HG03159 (cell line): ENCODE results near the gene PBOV1.
"Not testable (repeated sequence)": the region's sequence is repeated elsewhere in the genome, so short reads cannot be mapped to it uniquely, and the experiment has no call there.

ENCODE experiments used
- ATAC-seq: cut with Tn5 transposase; IDR thresholded peaks from one replicate; pipeline ENCODE4 v1.9.1; 2021; ENCODE audit warnings: mild to moderate bottlenecking, moderate library complexity; ENCODE audit not compliant: unreplicated experiment

The PBOV1 gene

GRCh38 chr6:138239774-138240173, 21.5 kb upstream of the PBOV1 start:
- ATAC-seq, result no peak

GRCh38 chr6:138238368-138238767, 20.1 kb upstream of the PBOV1 start:
- no peak for ATAC-seq

DNA sequence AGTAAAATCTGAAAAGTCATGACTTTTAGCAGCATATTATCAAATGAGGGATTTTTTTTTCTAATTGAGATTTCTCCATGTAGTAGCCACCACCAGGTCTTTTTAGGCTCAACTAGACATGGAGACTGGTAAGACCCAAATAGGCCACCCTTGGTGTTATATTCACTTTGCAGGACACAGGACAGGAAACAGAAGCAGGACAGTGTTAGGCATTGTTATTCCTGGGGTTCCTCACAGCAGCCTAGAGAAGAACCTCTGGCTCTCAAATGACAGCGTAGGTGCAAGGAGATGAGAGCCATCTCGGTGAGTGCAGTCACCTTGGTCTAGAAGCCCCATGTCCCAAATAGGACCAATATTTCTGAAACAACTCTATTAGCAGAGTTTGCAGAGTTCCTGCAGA, 19.2 kb upstream of the PBOV1 start:
- no peak for ATAC-seq

- no peak for ATAC-seq
These were observed 17.4 kb upstream of the PBOV1 start for GRCh38 chr6:138235693-138236092.

- ATAC-seq, result no peak
These were observed 16.9 kb upstream of the PBOV1 start for GRCh38 chr6:138235205-138235604.

DNA sequence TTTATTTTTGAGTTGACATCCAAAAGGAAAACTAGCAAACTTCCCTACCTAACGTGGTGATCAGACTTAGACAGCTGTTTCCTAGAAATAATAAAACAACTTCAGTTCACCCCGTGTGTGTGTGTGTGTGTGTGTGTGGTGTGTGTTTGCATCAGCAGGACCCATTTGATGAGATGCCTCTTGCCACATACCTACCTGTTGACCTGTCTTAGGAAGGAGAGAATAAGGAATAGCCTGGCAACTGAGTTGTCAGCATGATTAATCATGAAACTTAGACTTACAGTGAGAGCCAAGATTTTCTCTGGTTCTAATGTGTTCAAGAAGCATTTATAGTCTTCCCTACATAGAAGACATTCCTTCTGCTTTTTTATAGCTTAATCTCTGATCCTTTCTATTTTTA, 16.1 kb upstream of the PBOV1 start:
- no peak for ATAC-seq

GRCh38 chr6:138231381-138231886, 13.1 kb upstream of the PBOV1 start:
- no peak for ATAC-seq

GRCh38 chr6:138230759-138231380, 12.6 kb upstream of the PBOV1 start:
- no peak for ATAC-seq

DNA sequence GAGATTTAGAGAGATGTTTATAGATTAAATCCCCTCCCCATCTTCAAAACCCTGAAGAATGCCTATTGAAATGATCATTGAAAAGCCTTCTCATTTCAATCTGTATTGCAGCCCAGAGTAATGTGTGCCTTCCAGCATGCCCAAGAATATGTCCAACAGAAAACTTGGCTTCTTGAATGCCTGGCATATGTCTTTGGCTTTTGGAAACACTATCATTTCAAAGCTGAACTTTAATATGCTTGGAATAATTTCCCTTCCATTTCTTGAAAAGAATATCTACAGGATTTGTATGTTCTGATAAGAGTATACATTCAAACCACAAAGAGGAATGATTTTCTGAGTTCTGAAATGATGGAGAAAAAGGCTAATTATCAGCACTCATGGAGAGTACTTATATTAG, 11.9 kb upstream of the PBOV1 start:
- no peak for ATAC-seq

DNA sequence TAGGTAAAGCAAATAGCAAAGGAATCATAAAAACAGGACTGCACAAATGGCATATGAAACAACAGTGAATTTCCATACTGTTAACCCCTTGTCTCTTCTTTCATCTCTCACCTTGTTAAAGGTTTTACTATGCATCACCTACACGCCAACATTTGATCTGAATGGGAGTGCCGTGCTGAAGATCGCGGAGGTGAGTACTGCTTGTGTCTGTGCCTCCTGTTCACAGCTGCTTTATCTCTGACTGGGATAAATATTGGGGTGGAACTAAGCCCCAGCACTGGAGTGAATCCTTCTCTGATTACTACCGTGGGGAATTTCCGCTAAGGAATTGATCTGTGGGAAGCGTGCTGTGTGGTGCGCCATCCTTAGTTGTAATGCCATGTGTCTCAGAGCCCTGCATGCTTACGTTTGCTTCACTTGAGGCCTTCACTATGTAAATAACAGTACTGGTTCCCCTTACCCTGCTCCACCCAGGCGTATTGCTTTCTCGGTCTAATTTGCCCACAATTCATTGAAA, 11.4 kb upstream of the PBOV1 start:
- no peak for ATAC-seq

GRCh38 chr6:138229072-138229471, 10.8 kb upstream of the PBOV1 start:
- no peak for ATAC-seq

DNA sequence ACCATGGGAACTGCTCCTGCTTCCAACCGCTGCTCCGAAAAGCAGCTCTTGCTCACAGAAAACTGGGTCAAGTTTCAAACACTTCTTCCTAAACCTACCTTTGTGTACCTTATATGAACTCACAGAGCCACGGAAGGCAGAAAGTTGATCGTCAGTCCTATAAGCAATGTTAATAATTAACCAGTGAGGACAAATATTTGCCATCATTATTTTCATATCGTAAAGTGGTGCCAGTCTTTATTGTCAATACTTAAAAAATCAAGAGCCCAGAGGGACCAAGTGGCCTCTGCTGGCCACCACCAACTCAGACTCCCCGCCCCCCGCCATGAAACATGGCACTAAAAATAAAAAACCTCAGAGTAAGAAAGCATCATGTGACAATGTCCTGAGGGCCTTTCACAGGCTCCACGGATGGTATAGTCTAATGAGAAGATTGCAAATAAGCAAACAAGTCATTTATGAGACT, 9.1 kb upstream of the PBOV1 start:
- no peak for ATAC-seq

DNA sequence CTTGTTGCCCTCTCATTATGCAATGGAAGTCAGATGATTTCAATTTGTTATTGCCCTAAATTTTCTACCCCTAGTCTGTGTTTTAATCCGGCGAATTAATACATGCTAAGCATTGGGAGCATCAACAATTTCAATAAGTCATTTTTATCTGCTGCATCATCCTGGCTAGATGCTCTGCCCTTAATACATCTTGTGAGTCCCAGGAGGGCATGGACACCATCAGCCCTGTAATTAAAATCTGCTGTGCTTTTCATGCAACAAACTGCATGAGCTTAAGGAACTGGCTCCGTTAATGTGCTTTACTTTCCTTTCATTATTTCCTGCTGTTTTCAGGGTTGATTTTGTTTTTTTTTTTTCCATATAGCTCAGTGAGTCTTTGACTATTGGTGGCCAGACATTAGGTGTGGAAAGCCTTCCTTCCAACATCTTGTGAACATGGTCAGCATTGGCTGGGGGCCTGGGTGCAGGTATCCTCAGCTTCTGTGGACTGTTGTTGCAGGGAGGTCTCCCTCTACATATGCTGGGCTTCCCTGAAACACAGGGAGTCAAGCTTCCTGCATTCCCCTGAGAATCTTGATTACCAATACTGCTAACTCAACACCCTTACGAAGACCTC, 8.5 kb upstream of the PBOV1 start:
- no peak for ATAC-seq

GRCh38 chr6:138225953-138226352, 7.7 kb upstream of the PBOV1 start:
- no peak for ATAC-seq

- ATAC-seq, result no peak
These were observed 4.7 kb upstream of the PBOV1 start for GRCh38 chr6:138222901-138223546.

GRCh38 chr6:138219901-138220300, 1.6 kb upstream of the PBOV1 start:
- ATAC-seq, result no peak

DNA sequence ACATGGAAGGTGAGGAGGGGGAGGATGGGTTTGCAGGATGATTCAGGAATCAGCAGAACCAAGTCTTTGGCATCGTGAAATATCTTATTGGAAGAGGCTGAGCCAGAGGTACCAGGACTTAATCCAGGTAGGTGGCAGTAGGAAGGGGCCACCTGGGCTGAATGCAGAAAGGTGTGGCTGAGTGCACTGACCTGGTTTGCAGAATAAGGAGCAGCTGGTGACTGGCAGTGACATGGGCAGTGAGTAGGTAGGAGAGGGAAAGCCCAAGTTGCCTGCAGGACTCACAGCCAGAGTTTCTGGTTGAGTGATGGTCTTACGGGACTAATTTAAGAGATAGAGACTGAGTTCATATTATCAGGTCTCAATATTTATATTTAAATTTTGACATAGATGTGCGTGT, 1.1 kb upstream of the PBOV1 start:
- no peak for ATAC-seq

DNA sequence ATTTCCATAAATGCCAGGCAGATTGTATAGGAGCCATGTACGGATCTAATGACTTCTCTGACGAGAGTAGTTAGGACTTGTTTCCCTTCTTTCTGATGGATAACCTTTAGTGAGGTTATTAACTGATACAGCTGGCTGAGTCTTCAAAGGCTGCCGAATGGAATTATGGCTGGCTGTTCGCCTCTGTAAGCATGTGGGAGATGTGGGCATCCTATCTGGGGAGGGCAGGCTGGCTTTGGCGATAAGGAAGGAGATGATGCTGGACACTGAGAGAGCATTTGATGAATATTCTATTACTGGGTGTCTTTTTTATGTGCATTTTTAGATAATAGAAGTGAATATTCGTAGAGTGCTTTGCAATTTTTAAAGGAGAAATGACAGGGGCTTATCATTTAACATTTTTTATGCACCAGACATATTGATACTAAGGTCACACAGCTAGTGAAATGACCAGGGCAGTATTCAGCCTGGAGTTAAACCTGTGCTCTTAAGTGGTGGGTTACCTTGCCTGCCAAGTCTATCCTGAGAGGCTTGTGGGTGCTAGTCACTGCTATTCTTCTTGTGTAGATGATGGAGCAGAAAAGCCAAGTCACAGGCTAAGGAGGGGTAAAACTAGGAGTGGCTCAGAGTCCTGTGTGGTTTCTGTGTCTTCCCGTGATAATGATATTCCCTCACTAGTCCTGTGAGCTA, 3.1 kb downstream of the PBOV1 start:
- no peak for ATAC-seq

GRCh38 chr6:138212530-138212929, 5.8 kb downstream of the PBOV1 start:
- not testable (repeated sequence) for ATAC-seq

- ATAC-seq, result no peak
These were observed 6.7 kb downstream of the PBOV1 start for GRCh38 chr6:138211601-138212000.

DNA sequence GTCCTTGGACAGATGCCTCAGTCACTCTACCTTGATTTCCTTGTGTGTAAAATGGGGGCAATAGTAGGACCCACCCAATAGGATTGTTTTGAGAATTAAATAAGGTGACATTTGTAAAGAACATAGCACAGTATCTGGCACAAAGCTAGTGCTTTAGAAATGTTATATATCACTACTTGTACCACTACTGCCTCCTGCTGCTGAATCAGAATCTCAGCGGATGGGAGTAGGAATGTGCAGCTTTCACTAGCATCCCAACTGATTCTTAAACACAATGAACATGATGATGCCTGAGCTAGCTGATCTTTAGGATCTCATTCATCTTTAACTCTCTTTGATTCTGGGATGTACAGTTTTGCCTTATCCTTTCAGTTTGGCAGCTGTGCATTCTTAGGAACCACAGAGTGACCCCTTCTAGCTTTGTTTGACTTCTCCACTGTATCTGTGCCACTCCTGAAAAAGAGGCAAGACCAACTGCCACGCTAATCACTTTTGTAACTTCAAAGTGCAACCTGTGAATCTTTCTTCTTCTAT, 7.2 kb downstream of the PBOV1 start:
- no peak for ATAC-seq
